OCI-LY1 (cell line): Measurements from ENCODE around the gene S100A1.

Source experiments
- H2AFZ ChIP-seq: fragments of 200-600 bp; sonication (generic), shearing (Covaris generic); 2 replicates; pipeline ENCODE4 v1.6.0; 2014; ENCODE audit warnings: antibody characterized with exemption, mild to moderate bottlenecking, low read length
- H3F3A ChIP-seq: fragments of 200-600 bp; sonication (generic), shearing (Covaris generic); 2 replicates; pipeline ENCODE4 v1.6.0; 2014; ENCODE audit warnings: mild to moderate bottlenecking, antibody characterized with exemption, low read length, moderate library complexity; ENCODE audit not compliant: insufficient read depth
- H3K27ac ChIP-seq: fragments of 200-600 bp; sonication (generic); 2 replicates; pipeline ENCODE4 v1.5.1; 2014; ENCODE audit warnings: low read length, mixed run types, mild to moderate bottlenecking, low read depth; ENCODE audit not compliant: poor library complexity, severe bottlenecking
- H3K27me3 ChIP-seq: fragments of 200-600 bp; sonication (generic); 2 replicates; pipeline ENCODE4 v1.6.0; 2014; ENCODE audit warnings: antibody characterized with exemption, mild to moderate bottlenecking, low read length, moderate library complexity; ENCODE audit not compliant: insufficient read depth
- H3K36me3 ChIP-seq: fragments of 200-600 bp; sonication (generic); 2 replicates; pipeline ENCODE4 v1.6.1; 2014; ENCODE audit warnings: mild to moderate bottlenecking, antibody characterized with exemption, low read length, moderate library complexity, mixed read lengths; ENCODE audit not compliant: insufficient read depth
- H3K4me1 ChIP-seq: fragments of 200-600 bp; sonication (generic); 2 replicates; pipeline ENCODE4 v1.5.1; 2014; ENCODE audit warnings: mild to moderate bottlenecking, low read length, moderate library complexity; ENCODE audit not compliant: insufficient read depth, severe bottlenecking
- H3K4me2 ChIP-seq: fragments of 200-600 bp; sonication (generic), shearing (Covaris generic); 2 replicates; pipeline ENCODE4 v1.6.1; 2014; ENCODE audit warnings: low read length
- H3K4me3 ChIP-seq: fragments of 200-600 bp; sonication (generic); 2 replicates; pipeline ENCODE4 v1.5.1; 2014; ENCODE audit warnings: low read length, low read depth, mild to moderate bottlenecking, mixed read lengths; ENCODE audit not compliant: poor library complexity, severe bottlenecking
- H3K79me2 ChIP-seq: fragments of 200-600 bp; shearing (Covaris generic); 2 replicates; pipeline ENCODE4 v1.6.1; 2016; ENCODE audit warnings: mixed run types, low read length, mixed read lengths; ENCODE audit not compliant: insufficient read depth
- H3K9ac ChIP-seq: fragments of 200-600 bp; sonication (generic), shearing (Covaris generic); 2 replicates; pipeline ENCODE4 v1.6.1; 2014; ENCODE audit warnings: mild to moderate bottlenecking, low read length, mixed read lengths
- H3K9me2 ChIP-seq: fragments of 200-600 bp; sonication (generic), shearing (Covaris generic); 2 replicates; pipeline ENCODE4 v1.6.1; 2014; ENCODE audit warnings: low read depth, mild to moderate bottlenecking, low read length, mixed read lengths
- H3K9me3 ChIP-seq: fragments of 200-600 bp; shearing (Covaris generic); 2 replicates; pipeline ENCODE4 v1.6.1; 2014; ENCODE audit warnings: low read length, mixed read lengths
- H4K20me1 ChIP-seq: fragments of 200-600 bp; sonication (generic), shearing (Covaris generic); 2 replicates; pipeline ENCODE4 v1.6.0; 2016; ENCODE audit warnings: mild to moderate bottlenecking, low read length; ENCODE audit not compliant: insufficient read depth
- EZH2 ChIP-seq: fragments of 200-600 bp; sonication (generic), shearing (Covaris generic); IDR thresholded peaks from 2 replicates; pipeline ENCODE4 v1.8.0; 2017; ENCODE audit warnings: borderline replicate concordance, mixed run types, mild to moderate bottlenecking, antibody characterized with exemption, low read length, moderate library complexity, mixed read lengths
- TF ChIP-seq, protein P1 (sequence below): fragments of 200-600 bp; sonication (generic), shearing (Covaris generic); IDR thresholded peaks from 2 replicates; pipeline ENCODE4 v1.5.1; 2017; ENCODE audit warnings: mild to moderate bottlenecking, antibody characterized with exemption, low read length, moderate library complexity, mixed read lengths

Gene S100A1

DNA sequence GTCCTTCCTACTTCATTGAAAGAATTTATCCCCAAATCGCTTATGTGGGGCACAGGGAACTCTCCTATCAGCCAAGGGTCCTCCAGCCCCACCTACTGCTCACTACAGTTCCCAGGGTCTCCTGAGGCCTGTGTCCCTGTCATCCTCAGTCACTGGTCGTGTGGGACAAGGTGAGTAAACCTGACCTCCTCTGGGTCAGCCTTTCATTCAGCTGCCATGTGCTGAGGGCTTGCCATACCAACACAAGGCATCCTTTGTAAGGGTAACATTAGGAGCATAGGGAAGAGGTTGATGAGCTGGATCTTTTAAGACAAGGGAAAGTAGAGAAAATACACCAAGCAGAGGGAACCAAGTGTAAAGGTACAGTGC is 19.1 kb downstream of the S100A1 start:
- no peaks in the 10 kb centered on the region for H3K9me3 ChIP-seq
- no peaks in the 10 kb centered on the region for H3K4me1 ChIP-seq
- no peaks in the 10 kb centered on the region for H3F3A ChIP-seq
- H3K4me2 ChIP-seq: no peak overlapping the region
- no peak overlapping the region for H3K4me3 ChIP-seq
- no peaks in the 10 kb centered on the region for H4K20me1 ChIP-seq
- H3K9me2 ChIP-seq: no peaks in the 10 kb centered on the region
- no peaks in the 10 kb centered on the region for H3K79me2 ChIP-seq
- no peaks in the 10 kb centered on the region for H3K27me3 ChIP-seq
- no peak overlapping the region for H2AFZ ChIP-seq
- H3K36me3 ChIP-seq: peaks cover 51% of the 10 kb centered on the region
- no peak for TF ChIP-seq EZH2
- TF ChIP-seq, protein P1, sequence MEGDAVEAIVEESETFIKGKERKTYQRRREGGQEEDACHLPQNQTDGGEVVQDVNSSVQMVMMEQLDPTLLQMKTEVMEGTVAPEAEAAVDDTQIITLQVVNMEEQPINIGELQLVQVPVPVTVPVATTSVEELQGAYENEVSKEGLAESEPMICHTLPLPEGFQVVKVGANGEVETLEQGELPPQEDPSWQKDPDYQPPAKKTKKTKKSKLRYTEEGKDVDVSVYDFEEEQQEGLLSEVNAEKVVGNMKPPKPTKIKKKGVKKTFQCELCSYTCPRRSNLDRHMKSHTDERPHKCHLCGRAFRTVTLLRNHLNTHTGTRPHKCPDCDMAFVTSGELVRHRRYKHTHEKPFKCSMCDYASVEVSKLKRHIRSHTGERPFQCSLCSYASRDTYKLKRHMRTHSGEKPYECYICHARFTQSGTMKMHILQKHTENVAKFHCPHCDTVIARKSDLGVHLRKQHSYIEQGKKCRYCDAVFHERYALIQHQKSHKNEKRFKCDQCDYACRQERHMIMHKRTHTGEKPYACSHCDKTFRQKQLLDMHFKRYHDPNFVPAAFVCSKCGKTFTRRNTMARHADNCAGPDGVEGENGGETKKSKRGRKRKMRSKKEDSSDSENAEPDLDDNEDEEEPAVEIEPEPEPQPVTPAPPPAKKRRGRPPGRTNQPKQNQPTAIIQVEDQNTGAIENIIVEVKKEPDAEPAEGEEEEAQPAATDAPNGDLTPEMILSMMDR: no peak
- H3K9ac ChIP-seq: no peak overlapping the region
- H3K27ac ChIP-seq: no peak overlapping the region

DNA sequence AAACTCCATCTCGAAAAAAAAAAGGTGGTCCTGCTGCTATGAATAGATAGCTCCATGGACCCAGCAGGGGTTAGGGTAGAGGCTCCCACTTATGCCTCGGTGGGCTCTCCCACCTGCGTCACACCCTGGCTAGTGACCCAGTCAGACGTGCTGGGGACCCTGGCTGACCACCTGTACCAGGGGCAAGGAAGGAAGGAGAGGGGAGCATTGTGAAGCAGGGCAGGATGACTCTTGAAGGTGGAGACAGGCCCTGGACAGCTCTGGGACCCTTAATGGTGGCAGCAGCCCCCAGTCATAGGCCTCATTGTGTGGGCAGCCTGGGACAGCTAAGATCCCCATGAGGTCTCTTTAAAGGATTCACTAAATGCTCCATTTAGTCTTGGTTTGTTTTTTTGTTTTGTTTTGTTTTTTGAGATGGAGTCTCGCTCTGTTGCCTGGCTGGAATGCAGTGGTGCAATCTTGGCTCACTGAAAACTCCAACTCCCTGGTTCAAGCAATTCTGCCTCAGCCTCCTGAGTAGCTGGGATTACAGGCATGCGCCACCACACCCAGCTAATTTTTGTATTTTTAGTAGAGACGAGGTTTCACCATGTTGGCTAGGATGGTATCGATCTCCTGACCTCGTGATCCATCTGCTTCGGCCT is 19.9 kb downstream of the S100A1 start:
- Histone ChIP-seq H3K9me2 (no peaks in the 10 kb centered on the region), H3K9ac (no peak overlapping the region), H3K79me2 (no peaks in the 10 kb centered on the region), H3K4me1 (peaks cover 6% of the 10 kb centered on the region), H2AFZ (no peak overlapping the region), H4K20me1 (no peaks in the 10 kb centered on the region), H3K4me3 (no peak overlapping the region), H3F3A (no peaks in the 10 kb centered on the region), H3K27me3 (no peaks in the 10 kb centered on the region), H3K36me3 (peaks cover 43% of the 10 kb centered on the region), H3K4me2 (no peak overlapping the region), H3K9me3 (no peaks in the 10 kb centered on the region), H3K27ac (no peak overlapping the region)
- no peak for TF ChIP-seq EZH2
- TF ChIP-seq, protein P1: no peak

DNA sequence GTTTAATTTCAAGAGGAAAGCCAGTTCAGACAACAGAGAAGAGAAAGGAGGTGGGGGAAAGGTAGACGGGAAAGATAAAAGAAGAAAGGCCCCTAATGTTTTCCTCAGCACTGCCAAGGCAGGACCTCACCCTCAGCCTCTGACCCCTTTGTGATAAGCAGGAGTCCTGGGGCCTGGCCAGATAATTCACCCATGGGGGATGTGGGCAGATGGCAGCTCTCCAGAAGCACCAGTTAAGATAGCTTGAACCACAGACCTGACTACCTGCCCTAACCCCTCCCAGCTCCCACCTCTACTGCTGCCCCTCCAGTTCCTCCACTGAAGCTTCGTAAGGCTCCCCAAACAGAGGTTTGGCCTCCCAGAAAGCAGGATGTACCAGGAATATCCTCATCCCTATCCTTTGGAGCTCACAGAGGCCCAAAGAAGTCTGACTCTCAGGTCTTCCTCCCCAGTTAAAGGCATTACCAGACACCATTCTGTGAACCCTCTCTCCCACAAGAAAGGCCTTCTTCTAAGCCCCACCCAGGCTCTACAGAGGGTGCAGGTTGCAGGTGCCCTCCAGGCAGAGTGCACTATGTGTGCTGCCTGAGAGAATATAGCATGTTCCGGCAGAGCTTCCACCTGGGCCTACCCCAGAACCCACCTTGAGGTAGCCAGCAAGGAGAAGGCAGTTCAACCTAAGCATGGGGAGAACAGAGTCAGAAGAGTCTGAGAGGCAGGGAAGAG is 21.1 kb downstream of the S100A1 start:
- H3K27me3 ChIP-seq: no peaks in the 10 kb centered on the region
- no peaks in the 10 kb centered on the region for H3K9me2 ChIP-seq
- TF ChIP-seq EZH2: no peak
- TF ChIP-seq, protein P1: no peak
- no peaks in the 10 kb centered on the region for H3K79me2 ChIP-seq
- no peak overlapping the region for H3K4me3 ChIP-seq
- no peaks in the 10 kb centered on the region for H3K9me3 ChIP-seq
- H3K4me2 ChIP-seq: no peak overlapping the region
- peaks cover 6% of the 10 kb centered on the region for H3K4me1 ChIP-seq
- no peak overlapping the region for H3K27ac ChIP-seq
- no peaks in the 10 kb centered on the region for H4K20me1 ChIP-seq
- H3K9ac ChIP-seq: no peak overlapping the region
- H2AFZ ChIP-seq: no peak overlapping the region
- H3F3A ChIP-seq: peaks cover 5% of the 10 kb centered on the region; the same call in 1 of the 2 replicates
- H3K36me3 ChIP-seq: peaks cover 31% of the 10 kb centered on the region
